ENCODE results near the gene CNTD1.

CNTD1 gene

DNA sequence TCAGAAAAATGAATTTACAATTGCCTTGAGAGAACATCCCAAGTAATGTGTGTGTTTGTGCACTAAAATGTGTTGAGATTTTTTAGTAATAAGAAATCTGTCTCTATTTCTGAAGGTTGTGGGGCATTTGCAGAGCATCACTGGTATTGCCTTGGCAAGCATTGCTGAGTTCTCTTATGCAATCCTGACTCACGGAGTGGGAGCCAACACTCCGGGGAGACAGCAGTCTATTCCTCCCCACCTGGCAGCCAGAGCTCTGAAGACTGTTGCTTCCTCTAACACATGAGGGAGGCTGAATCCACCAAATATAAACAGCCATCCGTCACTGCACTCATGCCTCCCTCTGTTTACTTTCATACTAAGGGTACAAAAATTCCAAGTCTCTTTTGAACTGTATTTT lies 10.6 kb downstream of the CNTD1 start:
- no peak for DNase-seq

DNA sequence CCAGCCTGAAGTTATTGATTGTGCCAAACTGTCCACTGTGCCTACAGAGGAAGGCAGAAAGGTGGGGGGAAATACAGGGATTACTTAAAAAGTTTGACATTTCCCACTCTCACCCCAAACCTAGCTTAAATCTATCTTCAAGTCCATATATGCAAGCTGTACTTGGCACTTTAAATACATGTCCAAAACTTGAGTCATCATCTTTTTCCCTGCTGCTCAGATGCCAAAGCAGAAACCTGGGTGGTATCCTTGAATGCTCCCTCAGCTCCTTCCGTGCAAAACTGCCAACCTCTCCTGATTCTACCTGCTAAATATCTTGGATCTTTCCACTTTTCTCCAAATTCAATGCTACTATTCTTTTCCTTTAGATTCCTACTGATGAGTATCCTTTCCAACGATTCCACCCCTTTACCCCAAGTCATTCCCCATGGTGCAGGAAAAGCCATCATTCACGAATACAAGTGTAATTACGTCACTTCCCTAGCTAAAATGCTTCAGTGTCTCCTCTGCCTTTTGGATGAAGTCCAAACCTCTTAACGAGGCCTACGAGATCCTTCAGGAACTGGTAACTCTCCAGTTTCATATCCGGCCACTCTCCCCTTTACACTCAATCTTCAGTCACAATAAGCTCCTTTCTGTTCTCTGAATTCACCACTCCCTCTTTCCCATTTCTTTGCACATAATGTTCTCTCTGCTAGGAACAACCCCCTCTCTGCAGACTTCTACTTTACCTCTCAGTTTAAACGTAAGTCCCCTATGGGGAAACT lies 16.2 kb downstream of the CNTD1 start:
- DNase-seq = no peak

- DNase-seq = no peak
Measured at GRCh38 chr17:42817866-42818265, 19.2 kb downstream of the CNTD1 start.

GRCh38 chr17:42818379-42818778 lies 19.7 kb downstream of the CNTD1 start:
- DNase-seq = no peak

GRCh38 chr17:42819939-42820535 lies 21.4 kb downstream of the CNTD1 start:
- no peak for DNase-seq

- DNase-seq = no peak
Measured at GRCh38 chr17:42821176-42821575, 22.5 kb downstream of the CNTD1 start.

DNA sequence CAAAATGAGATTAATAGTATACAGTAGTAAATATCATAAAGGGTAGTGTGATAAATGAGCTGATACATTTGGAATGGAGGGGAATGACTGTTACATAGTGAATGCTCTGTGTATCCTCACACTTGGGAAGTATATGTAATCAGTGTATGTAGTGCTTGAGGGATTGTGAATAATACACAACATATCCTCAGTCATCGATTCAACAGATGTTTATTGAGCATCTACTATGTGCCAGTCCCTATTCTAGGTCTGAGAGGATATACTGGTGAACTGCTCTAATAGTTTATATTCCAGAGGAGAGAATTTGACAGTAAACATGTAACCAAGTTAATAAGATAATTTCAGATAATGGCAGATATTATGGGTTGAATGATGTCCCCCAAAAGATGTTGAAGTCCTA lies 28.8 kb downstream of the CNTD1 start:
- DNase-seq = no peak

- DNase-seq = no peak
Measured at GRCh38 chr17:42830971-42831370, 32.3 kb downstream of the CNTD1 start.

GRCh38 chr17:42832213-42832933 lies 33.7 kb downstream of the CNTD1 start:
- DNase-seq = no peak

DNA sequence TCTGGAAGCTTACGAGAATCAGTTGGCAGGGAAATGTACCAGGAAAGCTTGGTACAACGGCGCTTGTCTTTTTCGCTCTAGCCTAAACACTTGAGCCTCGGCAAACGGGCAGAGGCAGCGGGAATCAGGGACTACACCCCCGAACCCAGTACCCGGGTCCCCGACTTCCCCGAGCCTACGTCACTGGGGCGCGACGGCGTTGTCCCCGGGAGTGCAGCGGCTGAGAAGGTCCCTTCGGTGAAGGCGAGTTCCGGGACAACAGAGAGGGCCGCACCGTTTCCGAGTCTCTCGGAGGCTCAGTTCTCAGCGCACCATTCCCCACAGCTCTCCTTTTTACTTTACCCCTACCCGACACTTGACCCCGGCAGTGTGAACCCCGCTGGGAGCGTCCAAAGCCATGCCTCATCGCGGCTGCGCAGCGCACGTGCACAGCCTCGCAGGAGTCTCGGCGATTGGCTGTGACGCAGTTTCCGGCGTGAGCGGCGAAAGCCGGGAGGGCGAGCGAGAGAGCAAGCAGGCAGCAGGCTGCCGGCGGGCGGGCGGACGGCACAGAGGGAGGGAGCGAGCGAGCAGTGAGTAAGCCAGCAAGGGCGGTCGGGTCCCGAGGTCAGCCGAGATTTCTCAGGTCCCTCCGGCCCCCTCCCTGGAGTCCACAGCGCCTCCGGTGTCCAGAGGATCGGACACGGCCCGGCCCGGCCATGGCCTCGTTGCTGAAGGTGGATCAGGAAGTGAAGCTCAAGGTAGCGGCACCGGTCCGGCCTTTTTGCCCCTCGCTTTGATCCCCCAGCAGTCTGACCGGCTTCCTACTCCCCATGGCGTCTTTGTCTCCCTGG lies 34.5 kb downstream of the CNTD1 start, which contains the start of gene PSME3:
PSME3 (plus strand) TSS at position 464 of the 833 bp plus-strand sequence; CDS start at position 699, 235 bp downstream.
- peak; percentile 85 for DNase-seq

- no peak for DNase-seq
Measured at GRCh38 chr17:42833767-42834422, 35.2 kb downstream of the CNTD1 start.

GRCh38 chr17:42835732-42836131 lies 37.1 kb downstream of the CNTD1 start:
- DNase-seq = no peak

DNA sequence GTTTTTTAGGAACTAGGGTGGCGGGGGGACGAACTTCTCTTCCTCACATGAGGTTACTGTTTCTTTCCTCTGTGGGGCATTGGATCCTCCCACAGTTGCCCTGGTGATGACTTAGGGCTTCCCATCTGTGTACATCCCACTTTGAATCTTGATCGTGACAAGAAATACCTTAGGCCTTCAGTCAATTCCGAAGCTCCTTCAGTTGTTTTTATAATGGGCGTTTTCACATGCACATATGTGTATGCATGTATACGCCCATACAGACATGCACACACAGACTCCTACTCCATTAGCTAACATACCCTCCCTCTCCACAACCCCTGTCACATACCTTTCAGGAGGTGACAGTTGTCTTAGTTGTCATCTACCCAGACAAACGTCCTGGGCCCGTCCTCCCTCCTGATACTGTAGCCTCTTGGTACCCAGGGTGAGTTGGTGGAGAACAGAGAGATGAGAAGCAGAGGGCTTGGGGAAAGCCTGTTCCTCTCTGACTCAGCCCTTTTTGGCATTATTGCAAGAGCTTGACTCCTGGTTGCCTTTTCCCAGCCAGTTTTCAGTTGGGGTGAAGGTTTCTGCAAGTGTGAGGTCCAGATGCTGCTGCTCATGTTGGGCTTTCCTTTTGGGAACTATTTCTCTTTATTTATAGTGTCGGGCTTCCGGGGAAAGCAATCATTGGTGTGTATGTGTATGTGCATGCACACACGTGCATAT lies 43.5 kb downstream of the CNTD1 start:
- no peak for DNase-seq

GRCh38 chr17:42843358-42843934 lies 44.8 kb downstream of the CNTD1 start:
- peak; percentile 23 for DNase-seq

DNA sequence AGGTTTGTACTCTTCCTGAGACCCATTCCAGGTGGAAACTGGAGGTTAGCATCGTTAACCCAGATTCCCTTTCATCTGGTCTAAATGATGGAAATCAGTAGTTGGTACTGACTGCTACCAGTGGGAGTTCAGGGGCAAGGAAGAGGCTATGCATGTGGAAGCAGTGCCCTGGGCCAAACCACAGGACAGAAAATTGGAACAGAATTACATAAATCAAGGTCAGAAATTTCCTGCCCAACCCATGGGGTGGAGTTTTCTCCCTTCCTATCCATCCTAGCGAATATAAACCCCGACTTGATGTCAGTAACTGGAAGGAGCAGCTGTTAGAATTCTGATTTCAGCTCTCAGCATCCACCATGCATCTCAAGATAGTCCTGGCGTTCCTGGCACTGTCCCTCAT lies 45.6 kb downstream of the CNTD1 start, which contains the start of gene AOC2:
AOC2 (plus strand) TSS at position 310 of the 400 bp plus-strand sequence; CDS start at position 357, 47 bp downstream.
- DNase-seq = no peak

DNA sequence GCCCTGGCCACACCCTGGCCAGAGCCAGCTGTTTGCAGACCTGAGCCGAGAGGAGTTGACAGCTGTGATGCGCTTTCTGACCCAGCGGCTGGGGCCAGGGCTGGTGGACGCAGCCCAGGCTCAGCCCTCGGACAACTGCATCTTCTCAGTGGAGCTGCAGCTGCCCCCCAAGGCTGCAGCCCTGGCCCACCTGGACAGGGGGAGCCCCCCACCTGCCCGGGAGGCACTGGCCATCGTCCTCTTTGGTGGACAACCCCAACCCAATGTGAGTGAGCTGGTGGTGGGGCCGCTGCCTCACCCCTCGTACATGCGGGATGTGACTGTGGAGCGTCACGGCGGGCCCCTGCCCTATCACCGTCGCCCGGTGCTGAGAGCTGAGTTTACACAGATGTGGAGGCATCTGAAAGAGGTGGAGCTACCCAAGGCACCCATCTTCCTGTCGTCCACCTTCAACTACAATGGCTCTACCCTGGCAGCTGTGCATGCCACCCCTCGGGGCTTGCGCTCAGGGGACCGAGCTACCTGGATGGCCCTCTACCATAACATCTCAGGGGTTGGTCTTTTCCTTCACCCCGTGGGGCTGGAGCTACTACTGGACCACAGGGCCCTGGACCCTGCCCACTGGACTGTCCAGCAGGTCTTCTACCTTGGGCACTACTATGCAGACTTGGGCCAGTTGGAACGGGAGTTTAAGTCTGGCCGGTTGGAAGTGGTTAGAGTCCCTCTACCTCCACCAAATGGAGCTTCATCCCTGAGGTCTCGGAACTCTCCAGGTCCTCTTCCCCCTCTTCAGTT lies 46.3 kb downstream of the CNTD1 start:
- DNase-seq = no peak

DNA sequence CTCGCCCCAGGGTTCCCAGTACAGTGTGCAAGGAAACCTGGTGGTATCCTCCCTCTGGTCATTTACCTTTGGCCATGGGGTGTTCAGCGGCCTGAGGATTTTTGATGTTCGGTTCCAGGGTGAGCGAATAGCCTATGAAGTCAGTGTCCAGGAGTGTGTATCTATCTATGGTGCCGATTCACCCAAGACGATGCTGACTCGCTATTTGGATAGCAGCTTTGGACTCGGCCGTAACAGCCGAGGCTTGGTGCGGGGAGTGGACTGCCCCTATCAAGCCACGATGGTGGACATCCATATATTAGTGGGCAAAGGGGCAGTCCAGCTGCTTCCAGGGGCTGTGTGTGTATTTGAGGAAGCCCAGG lies 46.9 kb downstream of the CNTD1 start:
- no peak for DNase-seq

DNA sequence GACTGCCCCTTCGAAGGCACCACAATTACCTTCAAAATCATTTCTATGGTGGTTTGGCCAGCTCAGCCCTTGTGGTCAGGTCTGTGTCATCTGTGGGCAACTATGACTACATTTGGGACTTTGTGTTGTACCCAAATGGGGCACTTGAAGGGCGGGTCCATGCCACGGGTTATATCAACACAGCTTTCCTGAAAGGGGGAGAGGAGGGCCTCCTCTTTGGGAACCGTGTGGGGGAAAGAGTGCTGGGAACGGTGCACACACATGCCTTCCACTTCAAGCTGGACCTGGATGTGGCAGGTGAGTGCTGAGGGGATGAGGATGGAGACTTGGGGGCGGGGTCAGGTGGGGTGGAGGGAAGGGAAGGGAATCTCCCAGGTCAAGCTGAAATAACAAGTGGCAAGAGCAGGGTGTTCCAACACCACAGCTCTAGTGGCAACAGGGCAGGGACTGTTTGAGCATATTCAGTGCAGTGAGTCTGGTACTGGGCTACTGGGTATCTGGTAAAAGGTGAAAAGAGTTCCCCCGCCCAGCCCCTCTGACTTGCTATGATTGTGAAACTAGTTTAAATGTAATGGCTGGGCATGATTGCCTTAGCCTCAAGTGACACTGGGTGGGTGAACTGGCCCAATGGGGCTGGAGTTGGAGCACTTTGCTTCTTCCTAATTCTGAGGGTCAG lies 47.4 kb downstream of the CNTD1 start:
- DNase-seq = no peak

DNA sequence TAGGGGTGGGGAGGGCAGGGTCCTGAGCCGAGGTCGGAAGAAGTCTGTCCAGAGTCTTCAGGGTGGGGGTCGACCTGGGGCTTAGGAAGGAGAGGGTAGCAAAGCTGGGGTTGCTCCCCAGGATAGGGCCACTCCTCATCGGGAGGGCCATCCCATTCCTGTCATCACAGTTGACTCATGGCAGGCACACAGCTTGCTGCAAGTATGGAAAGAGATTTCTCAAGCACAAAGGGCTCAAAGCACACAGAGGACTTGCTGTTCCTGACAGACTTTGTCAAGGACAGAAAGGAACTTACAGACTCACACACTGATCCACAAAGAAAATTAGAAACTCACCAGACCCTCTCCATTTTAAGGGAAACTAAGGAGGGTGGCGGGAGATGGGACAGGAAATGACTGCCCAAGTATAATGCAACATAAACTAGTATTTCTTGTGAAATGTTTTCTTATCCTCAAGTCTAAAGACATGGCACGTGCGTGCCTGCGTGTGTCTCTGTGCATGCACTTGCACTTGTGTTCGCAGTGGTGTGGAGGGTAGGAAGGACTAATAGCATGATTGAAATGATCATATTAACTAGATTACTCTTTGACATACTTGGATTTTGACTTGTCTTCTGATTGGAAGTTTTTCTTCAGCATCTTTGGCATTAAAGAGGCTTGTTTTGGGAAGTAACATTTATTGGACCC lies 48.1 kb downstream of the CNTD1 start:
- DNase-seq = no peak
